ENCODE results near the gene INTS1.

- TF ChIP-seq, protein P1, sequence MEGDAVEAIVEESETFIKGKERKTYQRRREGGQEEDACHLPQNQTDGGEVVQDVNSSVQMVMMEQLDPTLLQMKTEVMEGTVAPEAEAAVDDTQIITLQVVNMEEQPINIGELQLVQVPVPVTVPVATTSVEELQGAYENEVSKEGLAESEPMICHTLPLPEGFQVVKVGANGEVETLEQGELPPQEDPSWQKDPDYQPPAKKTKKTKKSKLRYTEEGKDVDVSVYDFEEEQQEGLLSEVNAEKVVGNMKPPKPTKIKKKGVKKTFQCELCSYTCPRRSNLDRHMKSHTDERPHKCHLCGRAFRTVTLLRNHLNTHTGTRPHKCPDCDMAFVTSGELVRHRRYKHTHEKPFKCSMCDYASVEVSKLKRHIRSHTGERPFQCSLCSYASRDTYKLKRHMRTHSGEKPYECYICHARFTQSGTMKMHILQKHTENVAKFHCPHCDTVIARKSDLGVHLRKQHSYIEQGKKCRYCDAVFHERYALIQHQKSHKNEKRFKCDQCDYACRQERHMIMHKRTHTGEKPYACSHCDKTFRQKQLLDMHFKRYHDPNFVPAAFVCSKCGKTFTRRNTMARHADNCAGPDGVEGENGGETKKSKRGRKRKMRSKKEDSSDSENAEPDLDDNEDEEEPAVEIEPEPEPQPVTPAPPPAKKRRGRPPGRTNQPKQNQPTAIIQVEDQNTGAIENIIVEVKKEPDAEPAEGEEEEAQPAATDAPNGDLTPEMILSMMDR (IDR thresholded peaks at IDR 0.05; ENCODE audit: poor library complexity, severe bottlenecking) = no peak
- no peak for TF ChIP-seq EZH2 (IDR thresholded peaks at IDR 0.05; ENCODE audit: borderline replicate concordance, insufficient read depth, low read length, poor library complexity, severe bottlenecking)
- TF ChIP-seq TAF1 (IDR thresholded peaks at IDR 0.05; ENCODE audit: low read depth) = no peak
These were observed 39.5 kb downstream of the INTS1 start for GRCh38 chr7:1464694-1465093.
